AG04450 (cell line): ENCODE results near the gene FILIP1L. TPM values are rescaled to one million over a fixed set of nuclear protein-coding genes. Genes with fewer than 3 reads are reported as not detected.

ENCODE experiments used
- polyA plus RNA-seq: library from polyadenylated mRNA; depleted of rRNA; stranded (reverse); fragments of >200 nt; gene quantifications from 2 replicates; pipeline ENCODE4 v1.2.3, GENCODE V29; 2011; rRNA removed
- small RNA-seq: library from RNA; depleted of rRNA; stranded (forward); fragments of <200 nt; gene quantifications from one replicate; pipeline ENCODE3, GENCODE V24; 2012; ENCODE audit warnings: low read depth; ENCODE audit not compliant: insufficient read length

The FILIP1L gene
- polyA plus RNA-seq, 1 experiment = 75.5 TPM

Small RNA genes lying within 50 kb of the gene (small RNA-seq; reads per million reads assigned to genes)
- gene MIR3921 = not detected

Other genes starting within 250 kb of the FILIP1L start
- gene TBC1D23, start 146.5 kb upstream of the FILIP1L start, polyA plus RNA-seq = 46.8 and 65.7 TPM in 2 replicates
- gene NIT2, start 220.3 kb upstream of the FILIP1L start, polyA plus RNA-seq = 48.1 and 60.9 TPM in 2 replicates